ENCODE measurements around the gene MRC2. TPM values are rescaled to one million over a fixed set of nuclear protein-coding genes. Genes with fewer than 3 reads are reported as not detected.

Gene MRC2
- polyA plus RNA-seq, 1 experiment, result 61.6 TPM

- no peak overlapping the region for H3K4me3 ChIP-seq (ENCODE audit: low read depth, low read length)
- H3K27me3 ChIP-seq (ENCODE audit: control insufficient read depth, insufficient read depth, low read length), result no peaks in the 10 kb centered on the region
- peak overlapping the region; percentile 39 for H3K27ac ChIP-seq (ENCODE audit: low read depth, low read length)
- DNase-seq (ENCODE audit: low read depth, low spot score), result no peak
- TF ChIP-seq CTCF (IDR thresholded peaks at IDR 0.05; ENCODE audit: low read depth, low read length), result no peak
- no peaks in the 10 kb centered on the region; the same call in 1 of the 2 replicates for H3K9me3 ChIP-seq (ENCODE audit: control insufficient read depth, insufficient read depth, low read length)
- ChIA-PET CTCF (no interaction called here), POLR2A (no interaction called here)
Measured at GRCh38 chr17:62648956-62649294, 21.5 kb downstream of the MRC2 start.

DNA sequence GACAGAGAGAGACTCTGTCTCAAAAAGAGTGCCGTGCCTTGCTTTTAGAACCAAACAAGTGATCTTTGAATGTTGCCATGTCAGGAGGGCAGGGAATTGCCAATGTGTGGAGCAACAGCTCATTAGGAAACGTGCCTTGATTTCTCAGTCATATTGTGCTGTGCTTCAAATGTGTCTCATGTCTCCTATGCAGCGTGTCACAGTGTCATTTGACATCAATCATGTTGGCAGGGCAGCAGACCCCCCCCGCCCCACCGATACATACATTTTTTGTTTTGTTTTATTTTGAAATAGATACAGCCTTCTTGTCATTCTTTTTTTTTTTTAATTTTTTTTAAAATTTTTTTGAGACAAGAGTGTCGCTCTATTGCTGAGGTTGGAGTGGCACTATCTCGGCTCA lies 22.1 kb downstream of the MRC2 start:
- ChIA-PET CTCF (no interaction called here), POLR2A (no interaction called here)
- H3K9me3 ChIP-seq (ENCODE audit: control insufficient read depth, insufficient read depth, low read length), result no peaks in the 10 kb centered on the region; the same call in 1 of the 2 replicates
- H3K27me3 ChIP-seq (ENCODE audit: control insufficient read depth, insufficient read depth, low read length), result no peaks in the 10 kb centered on the region
- no peak for DNase-seq (ENCODE audit: low read depth, low spot score)
- no peak for TF ChIP-seq CTCF (IDR thresholded peaks at IDR 0.05; ENCODE audit: low read depth, low read length)
- H3K27ac ChIP-seq (ENCODE audit: low read depth, low read length), result no peak overlapping the region
- no peak overlapping the region for H3K4me3 ChIP-seq (ENCODE audit: low read depth, low read length)

DNA sequence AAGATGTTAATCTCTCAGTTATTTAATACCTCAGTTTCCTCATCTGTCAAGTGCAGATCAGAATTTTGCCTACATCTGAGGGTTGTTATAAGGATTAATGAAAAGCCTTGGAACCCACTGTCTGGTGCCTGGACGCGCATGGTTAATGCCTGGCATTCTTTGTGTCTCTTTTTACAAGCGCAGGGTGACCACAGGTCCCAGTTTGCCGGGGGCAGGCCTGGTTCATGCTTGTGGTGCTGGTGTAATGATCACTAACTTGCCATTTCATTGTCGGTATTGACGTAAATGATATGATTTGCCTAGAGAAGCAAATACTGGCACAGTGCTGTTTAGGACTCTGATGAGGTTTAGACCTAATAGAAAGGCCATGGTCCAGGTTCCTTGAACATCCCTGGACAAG lies 23.1 kb downstream of the MRC2 start:
- no peaks in the 10 kb centered on the region for H3K27me3 ChIP-seq (ENCODE audit: control insufficient read depth, insufficient read depth, low read length)
- TF ChIP-seq CTCF (IDR thresholded peaks at IDR 0.05; ENCODE audit: low read depth, low read length), result no peak
- ChIA-PET CTCF (no interaction called here), POLR2A (no interaction called here)
- no peak for DNase-seq (ENCODE audit: low read depth, low spot score)
- no peak overlapping the region for H3K4me3 ChIP-seq (ENCODE audit: low read depth, low read length)
- no peak overlapping the region for H3K27ac ChIP-seq (ENCODE audit: low read depth, low read length)
- H3K9me3 ChIP-seq (ENCODE audit: control insufficient read depth, insufficient read depth, low read length), result no peaks in the 10 kb centered on the region; the same call in 1 of the 2 replicates

DNA sequence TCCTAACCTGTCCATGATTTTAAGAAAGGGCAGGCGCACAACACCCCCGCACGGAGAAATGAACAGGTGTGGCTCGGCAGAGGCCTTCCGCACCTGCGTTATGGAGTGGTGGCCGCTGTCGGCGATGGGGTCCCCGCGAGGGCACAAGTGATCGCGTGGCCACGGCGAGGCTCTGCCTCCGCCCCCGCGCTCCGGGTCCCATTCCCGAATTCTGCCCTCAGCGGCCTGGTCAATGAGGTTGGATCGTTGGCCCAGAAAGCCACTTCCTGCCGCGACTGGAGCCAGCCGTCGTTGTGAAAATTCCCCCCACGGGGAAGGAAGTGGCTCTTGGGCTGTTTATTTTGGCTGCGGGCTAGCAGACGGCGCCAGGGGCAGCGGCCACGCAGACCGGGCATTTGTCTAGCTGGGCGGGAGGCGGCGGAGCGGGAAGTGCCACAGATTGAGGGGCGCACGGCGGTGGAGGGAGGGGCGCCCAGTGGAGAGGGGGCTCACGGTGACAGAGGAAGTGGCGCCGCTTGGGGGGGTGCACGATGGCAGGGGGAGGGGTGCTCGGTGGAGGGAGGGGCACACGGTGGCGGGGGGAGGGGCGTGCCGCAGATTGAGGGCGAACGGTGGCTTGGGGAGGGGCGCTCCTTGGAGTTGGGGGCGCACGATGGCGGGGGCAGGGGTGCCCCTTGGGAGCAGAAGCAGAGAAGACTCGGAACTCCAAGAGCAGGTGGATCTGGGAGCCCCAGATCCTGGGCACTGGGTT lies 25.0 kb downstream of the MRC2 start:
- Histone ChIP-seq H3K9me3 (ENCODE audit: control insufficient read depth, insufficient read depth, low read length) (no peaks in the 10 kb centered on the region; the same call in 1 of the 2 replicates), H3K27ac (ENCODE audit: low read depth, low read length) (peak overlapping the region; percentile 61), H3K27me3 (ENCODE audit: control insufficient read depth, insufficient read depth, low read length) (no peaks in the 10 kb centered on the region), H3K4me3 (ENCODE audit: low read depth, low read length) (peak overlapping the region; percentile 50)
- no peak for DNase-seq (ENCODE audit: low read depth, low spot score)
- ChIA-PET CTCF (no interaction called here), POLR2A (interaction anchor here (0.7 to 1.1 kb wide), 2 partner anchors 24 to 100 kb away, joined by 4 read pairs; no protein-coding TSS in a partner anchor)
- TF ChIP-seq CTCF (IDR thresholded peaks at IDR 0.05; ENCODE audit: low read depth, low read length), result no peak

DNA sequence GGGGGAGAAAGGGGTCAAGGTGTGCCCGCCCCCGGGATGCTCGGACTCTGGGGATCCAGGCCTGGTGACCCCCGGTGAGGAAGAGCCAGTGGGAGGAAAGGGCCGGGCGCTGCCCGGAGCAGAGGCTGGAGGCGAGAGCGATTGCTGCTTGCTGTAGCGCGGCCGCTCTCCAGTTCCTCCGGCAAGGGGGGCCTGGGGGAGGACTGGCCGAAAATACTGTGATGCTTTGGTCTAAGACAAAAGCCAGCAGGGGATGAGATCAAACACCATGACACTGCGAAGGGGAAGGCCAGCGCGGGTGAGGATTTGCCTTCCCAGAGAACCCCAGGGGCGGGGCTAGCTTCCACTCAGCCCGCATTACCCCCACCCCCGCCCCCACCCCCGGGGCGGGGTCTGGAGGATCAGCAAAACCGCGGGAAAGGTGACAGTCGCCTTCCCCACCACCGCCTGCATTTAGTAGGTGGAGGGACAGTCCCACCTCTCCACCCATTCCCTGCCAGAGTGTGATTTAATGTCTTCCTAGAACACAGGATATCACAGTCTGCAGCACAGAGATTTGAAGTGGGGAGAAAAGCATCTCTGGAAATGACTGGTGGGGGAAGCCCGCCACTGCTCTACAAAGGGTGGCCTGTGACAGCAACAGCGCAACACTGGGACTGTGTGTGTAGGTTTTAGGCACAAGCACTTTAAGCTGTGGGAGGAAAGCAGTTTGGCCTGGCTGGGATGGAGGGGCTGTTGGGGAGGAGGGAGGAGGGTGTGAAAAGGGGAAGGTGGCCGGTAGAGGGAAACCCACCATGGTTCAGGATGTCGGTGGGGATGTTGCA lies 25.7 kb downstream of the MRC2 start:
- ChIA-PET POLR2A (interaction anchor here (1.1 to 2.7 kb wide), 3 partner anchors 24 to 27 kb away, joined by 4 to 8 read pairs (median 6); no protein-coding TSS in a partner anchor), CTCF (no interaction called here)
- peak overlapping the region; percentile 50 for H3K4me3 ChIP-seq (ENCODE audit: low read depth, low read length)
- DNase-seq (ENCODE audit: low read depth, low spot score), result no peak
- no peak for TF ChIP-seq CTCF (IDR thresholded peaks at IDR 0.05; ENCODE audit: low read depth, low read length)
- H3K27me3 ChIP-seq (ENCODE audit: control insufficient read depth, insufficient read depth, low read length), result no peaks in the 10 kb centered on the region
- no peaks in the 10 kb centered on the region; the same call in 1 of the 2 replicates for H3K9me3 ChIP-seq (ENCODE audit: control insufficient read depth, insufficient read depth, low read length)
- peak overlapping the region; percentile 47 for H3K27ac ChIP-seq (ENCODE audit: low read depth, low read length)

Measured in AG04450 (cell line).